A673 (cell line): ENCODE data around the gene KCNQ1OT1.

Experiments used
- CTCF ChIP-seq: fragments of 300-800, 200-600 bp; sonication (generic); conservative IDR thresholded peaks from 2 replicates; pipeline ENCODE4 v1.5.1; 2017; ENCODE audit warnings: low read depth, mild to moderate bottlenecking, antibody characterized with exemption, low read length, moderate library complexity, mixed read lengths
- EZH2 ChIP-seq: fragments of 200-600 bp; sonication (generic); IDR thresholded peaks from 2 replicates; pipeline ENCODE4 v1.6.1; 2017; ENCODE audit warnings: borderline replicate concordance, low read depth, mild to moderate bottlenecking, mixed read lengths, antibody characterized with exemption, low read length; ENCODE audit not compliant: poor library complexity, severe bottlenecking

GRCh38 chr11:2672553-2673249, 27.1 kb downstream of the KCNQ1OT1 start:
- TF ChIP-seq EZH2 (no peak), CTCF (no peak)
